ENCODE measurements around the gene ERMARD.

The ERMARD gene

GRCh38 chr6:169751242-169752073, at the start of gene ERMARD, which contains the start of gene DYNLT2:
ERMARD (plus strand) TSS chr6:169751622; CDS start chr6:169751658, 36 bp downstream.
DYNLT2 (minus strand) TSS chr6:169751572; CDS start chr6:169751458, 114 bp downstream.
- DNase-seq (ENCODE audit: low read depth in 2 of 2): peak; percentile 73 to 84

GRCh38 chr6:169701954-169702839, 49.2 kb upstream of the ERMARD start, which contains the start of the genes C6orf120 and WDR27:
C6orf120 (plus strand) TSS chr6:169702126; CDS start chr6:169702460, 334 bp downstream.
WDR27 (minus strand) TSS chr6:169702029; CDS start chr6:169689005, 13,024 bp downstream.
- DNase-seq (ENCODE audit: low read depth in 2 of 2): peak; percentile 84 to 97

- no peak for DNase-seq (ENCODE audit: low read depth in 2 of 2)
Measured at GRCh38 chr6:169702840-169703246, 48.6 kb upstream of the ERMARD start.

GRCh38 chr6:169707772-169708171, 43.6 kb upstream of the ERMARD start:
- no peak for DNase-seq (ENCODE audit: low read depth in 2 of 2)

GRCh38 chr6:169709293-169709692, 42.1 kb upstream of the ERMARD start:
- no peak for DNase-seq (ENCODE audit: low read depth in 2 of 2)

- no peak for DNase-seq (ENCODE audit: low read depth in 2 of 2)
Measured at GRCh38 chr6:169710009-169710408, 41.4 kb upstream of the ERMARD start.

GRCh38 chr6:169714178-169714577, 37.2 kb upstream of the ERMARD start:
- no peak for DNase-seq (ENCODE audit: low read depth in 2 of 2)

- no peak for DNase-seq (ENCODE audit: low read depth in 2 of 2)
Measured at GRCh38 chr6:169714595-169714994, 36.8 kb upstream of the ERMARD start.

GRCh38 chr6:169719117-169719516, 32.3 kb upstream of the ERMARD start:
- no peak for DNase-seq (ENCODE audit: low read depth in 2 of 2)

- DNase-seq (ENCODE audit: low read depth in 2 of 2): no peak
Measured at GRCh38 chr6:169720207-169720855, 31.1 kb upstream of the ERMARD start.

GRCh38 chr6:169722362-169723199, 28.8 kb upstream of the ERMARD start:
- DNase-seq (ENCODE audit: low read depth in 2 of 2): no peak

- DNase-seq (ENCODE audit: low read depth in 2 of 2): peak in 1 of 2 donors; percentile 42
Measured at GRCh38 chr6:169723200-169723909, 28.1 kb upstream of the ERMARD start.

GRCh38 chr6:169723991-169724493, 27.4 kb upstream of the ERMARD start:
- DNase-seq (ENCODE audit: low read depth in 2 of 2): no peak

- DNase-seq (ENCODE audit: low read depth in 2 of 2): peak in 1 of 2 donors; percentile 61
Measured at GRCh38 chr6:169724494-169725124, 26.8 kb upstream of the ERMARD start, which contains the start of gene PHF10. PHF10 (minus strand) TSS chr6:169724500; CDS start chr6:169723931, 569 bp downstream.

- DNase-seq (ENCODE audit: low read depth in 2 of 2): peak in 1 of 2 donors; percentile 2
Measured at GRCh38 chr6:169725125-169726048, 26.0 kb upstream of the ERMARD start.

GRCh38 chr6:169726049-169726400, 25.4 kb upstream of the ERMARD start:
- DNase-seq (ENCODE audit: low read depth in 2 of 2): no peak

GRCh38 chr6:169726963-169727362, 24.5 kb upstream of the ERMARD start:
- DNase-seq (ENCODE audit: low read depth in 2 of 2): no peak

GRCh38 chr6:169729961-169730360, 21.5 kb upstream of the ERMARD start:
- DNase-seq (ENCODE audit: low read depth in 2 of 2): no peak
